Endothelial cell (in vitro differentiated cells): ENCODE data around the gene SLFNL1. TPM values are rescaled to one million over a fixed set of nuclear protein-coding genes. Genes with fewer than 3 reads are reported as not detected.

ENCODE experiments used
- DNase-seq: peaks from one replicate; pipeline ENCODE4 v3.0.0; 2021; ENCODE audit warnings: low spot score
- H3K27ac Mint-ChIP-seq: one replicate; pipeline ENCODE4 v1.8.0; 2021; ENCODE audit warnings: mixed read lengths, inconsistent platforms; ENCODE audit not compliant: unreplicated experiment
- H3K27me3 Mint-ChIP-seq: one replicate; pipeline ENCODE4 v1.8.0; 2021; ENCODE audit warnings: mild to moderate bottlenecking, moderate library complexity, mixed read lengths, inconsistent platforms; ENCODE audit not compliant: unreplicated experiment
- H3K36me3 Mint-ChIP-seq: one replicate; pipeline ENCODE4 v1.8.0; 2021; ENCODE audit warnings: mild to moderate bottlenecking, low read depth, mixed read lengths, inconsistent platforms; ENCODE audit not compliant: unreplicated experiment
- H3K4me1 Mint-ChIP-seq: one replicate; pipeline ENCODE4 v1.8.0; 2021; ENCODE audit warnings: mild to moderate bottlenecking, mixed read lengths, inconsistent platforms; ENCODE audit not compliant: unreplicated experiment
- H3K4me3 Mint-ChIP-seq: one replicate; pipeline ENCODE4 v1.8.0; 2021; ENCODE audit warnings: mild to moderate bottlenecking, mixed read lengths, inconsistent platforms; ENCODE audit not compliant: unreplicated experiment
- H3K9me3 Mint-ChIP-seq: one replicate; pipeline ENCODE4 v1.8.0; 2021; ENCODE audit warnings: mixed read lengths, inconsistent platforms; ENCODE audit not compliant: unreplicated experiment
- CTCF ChIP-seq: fragments of 200-600 bp; sonication (generic); IDR thresholded peaks from one replicate; pipeline ENCODE4 v1.5.0; 2021; ENCODE audit warnings: antibody characterized with exemption; ENCODE audit not compliant: unreplicated experiment
- long read RNA-seq: library from polyadenylated mRNA; unstranded; transcript quantifications from one replicate; pipeline ENCODE4 v2.0.0, GENCODE V29; 2020; ENCODE audit not compliant: unreplicated experiment
- total RNA-seq: library from RNA; stranded (reverse); fragmentation: NEBNext Ultra II Directional; extraction: Animal tissue kit (Norgen Biotek cat#: 25700); gene quantifications from one replicate; pipeline ENCODE4 v1.2.1, GENCODE V29; 2021; ENCODE audit not compliant: unreplicated experiment

SLFNL1 gene
- total RNA-seq: 0.38 TPM
- long read RNA-seq: 0 reads

- DNase-seq: no peak
- Mint-ChIP-seq H3K9me3 (no peaks in the 10 kb centered on the region), H3K4me1 (peaks cover 28% of the 10 kb centered on the region), H3K27me3 (peaks cover 14% of the 10 kb centered on the region), H3K36me3 (peaks cover 31% of the 10 kb centered on the region), H3K4me3 (no peak within 1 kb of the TSS), H3K27ac (peak within 1 kb of the TSS; percentile 86)
- no peak for TF ChIP-seq CTCF
These were observed at the start of gene SLFNL1 for GRCh38 chr1:41021526-41022308. Gene SLFNL1 (minus strand): TSS chr1:41021725. CDS start chr1:41020660, 1,065 bp downstream.

GRCh38 chr1:41056907-41057306, 35.4 kb upstream of the SLFNL1 start:
- Mint-ChIP-seq H3K27me3 (peaks cover 7% of the 10 kb centered on the region), H3K4me1 (no peaks in the 10 kb centered on the region), H3K27ac (no peak overlapping the region), H3K4me3 (no peak overlapping the region), H3K36me3 (peaks cover 46% of the 10 kb centered on the region), H3K9me3 (no peaks in the 10 kb centered on the region)
- TF ChIP-seq CTCF: no peak
- no peak for DNase-seq

- Mint-ChIP-seq H3K4me1 (no peaks in the 10 kb centered on the region), H3K9me3 (no peaks in the 10 kb centered on the region), H3K27me3 (peaks cover 4% of the 10 kb centered on the region), H3K27ac (no peak overlapping the region), H3K4me3 (no peak overlapping the region), H3K36me3 (peaks cover 29% of the 10 kb centered on the region)
- TF ChIP-seq CTCF: no peak
- no peak for DNase-seq
These were observed 31.8 kb upstream of the SLFNL1 start for GRCh38 chr1:41053316-41053715.

- no peak for TF ChIP-seq CTCF
- H3K27ac Mint-ChIP-seq: no peak overlapping the region
- H3K36me3 Mint-ChIP-seq: peaks cover 40% of the 10 kb centered on the region
- no peaks in the 10 kb centered on the region for H3K9me3 Mint-ChIP-seq
- no peak for DNase-seq
- H3K4me1 Mint-ChIP-seq: peaks cover under 1% of the 10 kb centered on the region
- H3K27me3 Mint-ChIP-seq: no peaks in the 10 kb centered on the region
- no peak overlapping the region for H3K4me3 Mint-ChIP-seq
These were observed 29.5 kb upstream of the SLFNL1 start for GRCh38 chr1:41051022-41051421.

GRCh38 chr1:41048540-41048939, 27.0 kb upstream of the SLFNL1 start:
- Mint-ChIP-seq H3K4me3 (no peak overlapping the region), H3K9me3 (no peaks in the 10 kb centered on the region), H3K27me3 (peaks cover 5% of the 10 kb centered on the region), H3K4me1 (peaks cover 18% of the 10 kb centered on the region), H3K36me3 (peaks cover 47% of the 10 kb centered on the region), H3K27ac (no peak overlapping the region)
- TF ChIP-seq CTCF: no peak
- DNase-seq: no peak
